Measurements from ENCODE around the gene BMP2.
A peak's percentile ranks its signal among the peaks of the same experiment; 100 is the strongest.

Gene BMP2

GRCh38 chr20:6766433-6766832 lies 1.1 kb upstream of the BMP2 start:
- Histone ChIP-seq H3K27ac (ENCODE audit: low read depth, low read length) (no peak overlapping the region), H3K36me3 (ENCODE audit: control insufficient read depth in 5 of 5, insufficient read depth in 5 of 5, low read length in 5 of 5) (peaks cover 0 to 1% (median 0%) of the 10 kb centered on the region in 5 donors), H3K9ac (ENCODE audit: low read length in 5 of 5) (no peak overlapping the region), H3K27me3 (ENCODE audit: control insufficient read depth in 5 of 5, insufficient read depth in 4 of 5, low read length in 5 of 5) (peaks cover 0 to 5% (median under 1%) of the 10 kb centered on the region in 5 donors), H3K9me3 (ENCODE audit: control insufficient read depth in 5 of 5, low read length in 5 of 5) (no peaks in the 10 kb centered on the region), H3K4me1 (ENCODE audit: control insufficient read depth in 5 of 5, insufficient read depth in 5 of 5, low read length in 5 of 5) (peaks cover 0 to 41% (median 31%) of the 10 kb centered on the region in 5 donors), H3K4me3 (ENCODE audit: low read depth in 1 of 5, low read length in 5 of 5) (no peak overlapping the region)

GRCh38 chr20:6767126-6767535 lies 355 bp upstream of the BMP2 start:
- peaks cover 0 to 41% (median 31%) of the 10 kb centered on the region in 5 donors for H3K4me1 ChIP-seq (ENCODE audit: control insufficient read depth in 5 of 5, insufficient read depth in 5 of 5, low read length in 5 of 5)
- peaks cover 0 to 7% (median 0%) of the 10 kb centered on the region in 5 donors for H3K36me3 ChIP-seq (ENCODE audit: control insufficient read depth in 5 of 5, insufficient read depth in 5 of 5, low read length in 5 of 5)
- H3K9ac ChIP-seq (ENCODE audit: low read length in 5 of 5), result peak overlapping the region in 2 of 5 donors; percentile 39 to 75
- peaks cover 0 to 5% (median 0%) of the 10 kb centered on the region in 5 donors for H3K27me3 ChIP-seq (ENCODE audit: control insufficient read depth in 5 of 5, insufficient read depth in 4 of 5, low read length in 5 of 5)
- no peaks in the 10 kb centered on the region for H3K9me3 ChIP-seq (ENCODE audit: control insufficient read depth in 5 of 5, low read length in 5 of 5)
- no peak overlapping the region for H3K27ac ChIP-seq (ENCODE audit: low read depth, low read length)
- peak overlapping the region; percentile 55 to 90 (median 69) for H3K4me3 ChIP-seq (ENCODE audit: low read depth in 1 of 5, low read length in 5 of 5)

GRCh38 chr20:6768228-6769140 lies 998 bp downstream of the BMP2 start:
- no peaks in the 10 kb centered on the region for H3K9me3 ChIP-seq (ENCODE audit: control insufficient read depth in 5 of 5, low read length in 5 of 5)
- peak overlapping the region; percentile 41 for H3K27ac ChIP-seq (ENCODE audit: low read depth, low read length)
- H3K4me3 ChIP-seq (ENCODE audit: low read depth in 1 of 5, low read length in 5 of 5), result peak overlapping the region; percentile 74 to 96 (median 80)
- peaks cover 0 to 7% (median 0%) of the 10 kb centered on the region in 5 donors for H3K36me3 ChIP-seq (ENCODE audit: control insufficient read depth in 5 of 5, insufficient read depth in 5 of 5, low read length in 5 of 5)
- peaks cover 0 to 5% (median 0%) of the 10 kb centered on the region in 5 donors for H3K27me3 ChIP-seq (ENCODE audit: control insufficient read depth in 5 of 5, insufficient read depth in 4 of 5, low read length in 5 of 5)
- H3K4me1 ChIP-seq (ENCODE audit: control insufficient read depth in 5 of 5, insufficient read depth in 5 of 5, low read length in 5 of 5), result peaks cover 0 to 41% (median 31%) of the 10 kb centered on the region in 5 donors
- peak overlapping the region in 4 of 5 donors; percentile 57 to 74 (median 67) for H3K9ac ChIP-seq (ENCODE audit: low read length in 5 of 5)

- H3K27me3 ChIP-seq (ENCODE audit: control insufficient read depth in 5 of 5, insufficient read depth in 4 of 5, low read length in 5 of 5), result peaks cover 0 to 5% (median 0%) of the 10 kb centered on the region in 5 donors
- no peak overlapping the region for H3K27ac ChIP-seq (ENCODE audit: low read depth, low read length)
- H3K4me3 ChIP-seq (ENCODE audit: low read depth in 1 of 5, low read length in 5 of 5), result peak overlapping the region; percentile 74 to 96 (median 80)
- peak overlapping the region in 4 of 5 donors; percentile 31 to 62 (median 39) for H3K9ac ChIP-seq (ENCODE audit: low read length in 5 of 5)
- H3K4me1 ChIP-seq (ENCODE audit: control insufficient read depth in 5 of 5, insufficient read depth in 5 of 5, low read length in 5 of 5), result peaks cover 0 to 41% (median 31%) of the 10 kb centered on the region in 5 donors
- no peaks in the 10 kb centered on the region for H3K9me3 ChIP-seq (ENCODE audit: control insufficient read depth in 5 of 5, low read length in 5 of 5)
- H3K36me3 ChIP-seq (ENCODE audit: control insufficient read depth in 5 of 5, insufficient read depth in 5 of 5, low read length in 5 of 5), result peaks cover 0 to 7% (median 0%) of the 10 kb centered on the region in 5 donors
Measured at GRCh38 chr20:6769903-6770785, 2.7 kb downstream of the BMP2 start.

GRCh38 chr20:6770786-6771100 lies 3.3 kb downstream of the BMP2 start:
- Histone ChIP-seq H3K4me3 (ENCODE audit: low read depth in 1 of 5, low read length in 5 of 5) (peak overlapping the region in 4 of 5 donors; percentile 74 to 96 (median 83)), H3K27me3 (ENCODE audit: control insufficient read depth in 5 of 5, insufficient read depth in 4 of 5, low read length in 5 of 5) (peaks cover 0 to 5% (median 0%) of the 10 kb centered on the region in 5 donors), H3K4me1 (ENCODE audit: control insufficient read depth in 5 of 5, insufficient read depth in 5 of 5, low read length in 5 of 5) (peaks cover 0 to 38% (median 31%) of the 10 kb centered on the region in 5 donors), H3K36me3 (ENCODE audit: control insufficient read depth in 5 of 5, insufficient read depth in 5 of 5, low read length in 5 of 5) (peaks cover 0 to 7% (median 0%) of the 10 kb centered on the region in 5 donors), H3K9me3 (ENCODE audit: control insufficient read depth in 5 of 5, low read length in 5 of 5) (no peaks in the 10 kb centered on the region), H3K27ac (ENCODE audit: low read depth, low read length) (no peak overlapping the region), H3K9ac (ENCODE audit: low read length in 5 of 5) (peak overlapping the region in 1 of 5 donors; percentile 32)

GRCh38 chr20:6780433-6781190 lies 13.1 kb downstream of the BMP2 start:
- Histone ChIP-seq H3K27ac (ENCODE audit: low read depth, low read length) (no peak overlapping the region), H3K36me3 (ENCODE audit: control insufficient read depth in 5 of 5, insufficient read depth in 5 of 5, low read length in 5 of 5) (peaks cover 4 to 7% (median 6%) of the 10 kb centered on the region in 5 donors), H3K4me1 (ENCODE audit: control insufficient read depth in 5 of 5, insufficient read depth in 5 of 5, low read length in 5 of 5) (no peaks in the 10 kb centered on the region), H3K27me3 (ENCODE audit: control insufficient read depth in 5 of 5, insufficient read depth in 4 of 5, low read length in 5 of 5) (no peaks in the 10 kb centered on the region), H3K9me3 (ENCODE audit: control insufficient read depth in 5 of 5, low read length in 5 of 5) (no peaks in the 10 kb centered on the region), H3K9ac (ENCODE audit: low read length in 5 of 5) (no peak overlapping the region), H3K4me3 (ENCODE audit: low read depth in 1 of 5, low read length in 5 of 5) (no peak overlapping the region)

- no peaks in the 10 kb centered on the region for H3K27me3 ChIP-seq (ENCODE audit: control insufficient read depth in 5 of 5, insufficient read depth in 4 of 5, low read length in 5 of 5)
- no peaks in the 10 kb centered on the region for H3K4me1 ChIP-seq (ENCODE audit: control insufficient read depth in 5 of 5, insufficient read depth in 5 of 5, low read length in 5 of 5)
- H3K27ac ChIP-seq (ENCODE audit: low read depth, low read length), result no peak overlapping the region
- no peak overlapping the region for H3K4me3 ChIP-seq (ENCODE audit: low read depth in 1 of 5, low read length in 5 of 5)
- no peaks in the 10 kb centered on the region for H3K9me3 ChIP-seq (ENCODE audit: control insufficient read depth in 5 of 5, low read length in 5 of 5)
- H3K9ac ChIP-seq (ENCODE audit: low read length in 5 of 5), result no peak overlapping the region
- peaks cover 0 to 1% (median under 1%) of the 10 kb centered on the region in 5 donors for H3K36me3 ChIP-seq (ENCODE audit: control insufficient read depth in 5 of 5, insufficient read depth in 5 of 5, low read length in 5 of 5)
Measured at GRCh38 chr20:6783752-6784151, 16.3 kb downstream of the BMP2 start.

- no peak overlapping the region for H3K9ac ChIP-seq (ENCODE audit: low read length in 5 of 5)
- H3K9me3 ChIP-seq (ENCODE audit: control insufficient read depth in 5 of 5, low read length in 5 of 5), result no peaks in the 10 kb centered on the region
- H3K27ac ChIP-seq (ENCODE audit: low read depth, low read length), result no peak overlapping the region
- no peaks in the 10 kb centered on the region for H3K4me1 ChIP-seq (ENCODE audit: control insufficient read depth in 5 of 5, insufficient read depth in 5 of 5, low read length in 5 of 5)
- no peak overlapping the region for H3K4me3 ChIP-seq (ENCODE audit: low read depth in 1 of 5, low read length in 5 of 5)
- H3K36me3 ChIP-seq (ENCODE audit: control insufficient read depth in 5 of 5, insufficient read depth in 5 of 5, low read length in 5 of 5), result no peaks in the 10 kb centered on the region
- H3K27me3 ChIP-seq (ENCODE audit: control insufficient read depth in 5 of 5, insufficient read depth in 4 of 5, low read length in 5 of 5), result no peaks in the 10 kb centered on the region
Measured at GRCh38 chr20:6784210-6784631, 16.7 kb downstream of the BMP2 start.

GRCh38 chr20:6784767-6785166 lies 17.3 kb downstream of the BMP2 start:
- H3K27ac ChIP-seq (ENCODE audit: low read depth, low read length), result no peak overlapping the region

More at GRCh38 chr20:6784767-6785166, 17.3 kb downstream of the BMP2 start:
- Histone ChIP-seq H3K4me3 (ENCODE audit: low read depth in 1 of 5, low read length in 5 of 5) (no peak overlapping the region), H3K36me3 (ENCODE audit: control insufficient read depth in 5 of 5, insufficient read depth in 5 of 5, low read length in 5 of 5) (no peaks in the 10 kb centered on the region), H3K9me3 (ENCODE audit: control insufficient read depth in 5 of 5, low read length in 5 of 5) (no peaks in the 10 kb centered on the region), H3K4me1 (ENCODE audit: control insufficient read depth in 5 of 5, insufficient read depth in 5 of 5, low read length in 5 of 5) (no peaks in the 10 kb centered on the region), H3K9ac (ENCODE audit: low read length in 5 of 5) (no peak overlapping the region), H3K27me3 (ENCODE audit: control insufficient read depth in 5 of 5, insufficient read depth in 4 of 5, low read length in 5 of 5) (no peaks in the 10 kb centered on the region)
